ENCODE data around the gene EHD4.
A peak's percentile ranks its signal among the peaks of the same experiment; 100 is the strongest.

The EHD4 gene

GRCh38 chr15:41880156-41880877 lies 92.0 kb downstream of the EHD4 start:
- no peak for DNase-seq (ENCODE audit: low spot score)

DNA sequence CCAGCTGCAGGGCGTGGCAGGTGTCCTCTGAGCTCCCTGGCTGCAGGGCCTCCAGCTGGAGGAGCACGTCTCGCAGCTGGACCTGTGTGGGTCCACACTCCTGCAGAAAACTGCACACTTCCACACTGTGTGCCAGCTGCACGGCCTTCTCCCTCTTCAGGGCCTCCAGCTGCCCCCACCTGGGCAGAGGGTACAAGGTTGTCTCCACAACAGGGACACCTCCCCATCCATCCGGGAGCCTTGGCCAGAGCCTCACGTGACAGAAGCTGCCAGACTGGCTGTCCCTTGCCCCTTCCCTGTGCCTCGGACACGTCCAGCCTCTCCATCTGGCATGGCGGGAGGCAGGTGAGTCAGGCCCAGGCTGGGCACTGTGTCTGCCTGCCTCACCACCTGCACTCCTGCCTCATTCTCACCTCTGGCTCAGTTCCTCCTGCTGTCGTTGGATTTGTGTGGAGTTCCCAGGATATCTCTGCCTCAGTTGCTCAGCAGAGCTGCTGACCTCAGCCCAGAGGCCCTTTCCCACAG lies 93.0 kb downstream of the EHD4 start:
- no peak for DNase-seq (ENCODE audit: low spot score)

- no peak for DNase-seq (ENCODE audit: low spot score)
Observed at GRCh38 chr15:41878355-41878699, 94.0 kb downstream of the EHD4 start.

DNA sequence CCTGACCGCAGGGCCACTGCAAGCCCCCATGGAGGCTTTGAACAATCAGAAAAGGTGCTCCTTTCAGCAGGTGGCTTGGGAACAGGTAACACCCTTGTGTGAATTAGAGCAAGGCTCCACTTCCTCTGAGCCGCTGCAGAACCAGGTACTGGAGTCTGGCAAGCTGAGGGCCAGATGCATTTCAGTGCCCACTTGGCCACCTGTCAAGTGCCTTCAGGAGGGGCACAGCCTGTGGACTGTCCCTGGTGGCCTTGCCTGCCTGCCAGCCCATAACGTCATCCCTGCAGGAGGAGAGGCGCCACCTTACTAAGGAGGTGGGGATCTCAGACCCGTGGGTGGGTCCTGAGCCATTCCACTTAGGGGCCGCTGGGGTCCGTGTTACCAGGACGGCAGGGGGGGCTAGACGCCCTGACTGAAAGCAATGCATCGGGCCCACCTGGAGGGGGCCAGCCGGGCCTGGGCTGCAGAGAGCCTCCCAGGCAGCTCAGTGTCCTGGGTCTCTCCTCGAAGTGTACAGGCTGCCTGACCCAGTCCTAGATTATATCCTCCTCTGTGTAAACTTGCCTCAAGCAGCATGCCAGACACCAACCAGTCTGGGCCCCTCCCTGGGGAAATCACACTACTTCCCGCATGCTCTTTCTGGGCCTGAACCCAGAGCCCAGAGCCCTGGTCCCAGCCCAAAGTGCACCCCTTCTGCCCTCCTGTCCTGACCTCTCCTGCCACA lies 94.6 kb downstream of the EHD4 start:
- DNase-seq (ENCODE audit: low spot score), result no peak

- no peak for DNase-seq (ENCODE audit: low spot score)
Observed at GRCh38 chr15:41876689-41877088, 95.7 kb downstream of the EHD4 start.

DNA sequence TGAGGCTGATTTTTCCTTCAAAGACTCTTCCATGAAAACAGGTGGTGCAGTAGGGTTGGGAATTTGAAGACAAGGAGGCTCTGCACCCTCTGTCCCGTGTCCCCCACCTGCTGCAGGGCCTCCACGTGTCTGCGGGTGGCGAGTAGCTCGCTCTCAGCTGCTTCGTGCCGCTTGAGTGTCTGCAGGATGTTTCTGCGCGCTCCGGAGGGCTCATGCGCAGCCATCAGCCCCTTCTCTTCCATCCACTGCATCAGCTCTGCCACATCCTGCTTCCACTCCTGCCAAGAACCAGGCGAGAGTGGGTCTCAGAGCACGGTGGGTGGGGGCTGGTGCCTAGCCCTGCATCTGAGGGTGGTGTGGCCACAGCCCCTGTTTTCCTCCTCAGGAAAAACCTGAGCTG lies 96.3 kb downstream of the EHD4 start:
- DNase-seq (ENCODE audit: low spot score), result no peak

GRCh38 chr15:41874736-41875135 lies 97.6 kb downstream of the EHD4 start:
- no peak for DNase-seq (ENCODE audit: low spot score)

DNA sequence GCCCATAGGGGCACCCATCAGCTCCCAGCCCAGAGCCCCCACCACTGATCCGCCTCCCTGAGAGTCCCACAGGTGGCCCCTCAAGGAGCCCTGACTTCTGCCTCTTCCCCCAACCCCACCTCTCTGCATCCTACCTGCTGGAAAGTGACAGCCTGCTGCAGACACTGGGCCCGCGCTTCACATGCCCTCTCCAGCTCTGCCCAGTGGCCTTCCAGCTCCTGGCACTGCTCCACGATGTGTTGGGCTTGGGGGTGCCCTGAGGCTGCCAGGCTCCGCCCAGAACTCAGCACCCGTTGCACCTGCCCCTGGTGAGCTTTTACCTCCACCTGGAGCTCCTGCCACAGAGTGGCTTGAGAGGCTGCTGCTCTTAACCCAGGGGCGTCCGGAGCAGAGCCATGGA lies 98.6 kb downstream of the EHD4 start:
- no peak for DNase-seq (ENCODE audit: low spot score)

DNA sequence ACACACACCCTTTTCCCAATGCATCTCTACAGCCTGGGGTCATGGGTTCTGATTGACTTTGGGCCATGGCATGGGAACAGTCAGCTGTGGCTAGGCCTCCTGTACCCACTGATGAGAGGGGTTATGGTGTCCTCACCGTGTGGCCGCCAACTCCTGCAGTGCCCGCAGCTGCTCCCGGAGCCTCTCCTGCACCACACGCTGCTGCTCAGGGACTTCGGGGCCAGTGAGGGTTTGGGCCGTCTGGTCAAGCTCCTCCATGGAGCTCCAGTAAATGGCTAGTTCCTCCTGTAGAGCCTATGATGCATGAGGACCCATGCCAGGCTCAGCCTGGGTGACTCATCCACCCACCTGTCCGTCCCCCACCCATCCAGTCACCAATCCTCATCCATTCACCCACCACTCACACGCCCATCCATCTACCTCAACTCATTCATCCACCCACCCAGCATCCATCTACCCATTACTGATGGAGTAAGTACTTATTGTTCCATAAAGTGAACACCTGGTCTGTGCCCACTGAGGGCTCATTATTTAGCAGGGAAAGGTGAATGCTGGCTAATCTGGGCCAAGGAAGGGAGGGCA lies 100.1 kb downstream of the EHD4 start:
- no peak for DNase-seq (ENCODE audit: low spot score)

GRCh38 chr15:41871175-41871905 lies 101.0 kb downstream of the EHD4 start:
- no peak for DNase-seq (ENCODE audit: low spot score)

GRCh38 chr15:41870689-41871081 lies 101.7 kb downstream of the EHD4 start:
- no peak for DNase-seq (ENCODE audit: low spot score)

GRCh38 chr15:41869770-41870688 lies 102.3 kb downstream of the EHD4 start:
- DNase-seq (ENCODE audit: low spot score), result no peak

DNA sequence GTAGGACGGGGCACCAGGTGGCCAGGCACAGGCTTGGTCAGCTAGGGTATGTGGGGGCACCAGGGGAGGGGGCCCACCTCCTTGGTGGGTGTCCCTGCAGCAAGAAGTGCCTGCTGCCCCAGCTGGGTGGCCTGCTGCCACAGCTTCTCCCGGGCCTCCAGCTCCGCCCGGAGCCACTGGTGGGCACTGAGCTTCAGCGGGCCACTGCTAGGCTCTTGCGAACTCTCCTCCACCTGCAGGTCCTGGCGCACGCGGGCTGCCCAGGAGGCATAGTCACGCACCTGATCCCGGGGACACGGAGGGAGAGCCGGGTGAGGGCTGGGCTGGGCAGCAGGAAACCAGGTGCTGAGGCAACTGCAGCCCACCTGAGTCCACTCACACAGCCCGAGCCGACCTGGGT lies 104.0 kb downstream of the EHD4 start:
- DNase-seq (ENCODE audit: low spot score), result no peak

GRCh38 chr15:41866872-41867579 lies 105.3 kb downstream of the EHD4 start:
- no peak for DNase-seq (ENCODE audit: low spot score)

- DNase-seq (ENCODE audit: low spot score), result no peak
Observed at GRCh38 chr15:41866263-41866703, 106.1 kb downstream of the EHD4 start.

DNA sequence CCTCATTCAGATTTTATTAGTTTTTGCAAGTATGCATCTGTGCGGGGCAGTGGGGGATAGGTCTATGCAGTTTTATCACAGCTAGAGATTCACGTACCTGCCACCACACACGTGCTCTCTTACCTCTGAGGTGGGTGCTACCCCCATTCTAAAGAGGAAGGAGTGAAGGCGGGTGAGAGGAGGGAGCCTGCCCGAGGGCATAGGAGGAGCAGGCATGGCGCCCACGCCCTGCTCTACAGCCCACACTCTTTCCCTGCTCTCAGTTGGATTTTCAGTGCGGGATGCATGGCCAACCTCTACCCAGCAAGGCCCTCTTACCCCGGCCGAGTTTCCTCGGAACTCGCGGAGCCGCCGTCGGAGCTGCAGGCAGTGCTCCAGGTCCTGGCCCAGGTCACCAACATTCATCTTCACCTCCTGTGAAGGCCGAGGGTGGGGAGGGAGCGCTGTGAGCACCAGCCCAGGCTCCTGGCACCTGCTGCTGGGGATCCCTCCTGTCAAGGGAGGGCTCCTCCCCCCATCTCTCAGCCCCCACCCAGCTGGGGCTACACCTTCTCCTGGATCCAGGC lies 106.8 kb downstream of the EHD4 start:
- DNase-seq (ENCODE audit: low spot score), result no peak

- peak; percentile 14 for DNase-seq (ENCODE audit: low spot score)
Observed at GRCh38 chr15:41862515-41863116, 109.7 kb downstream of the EHD4 start.

DNA sequence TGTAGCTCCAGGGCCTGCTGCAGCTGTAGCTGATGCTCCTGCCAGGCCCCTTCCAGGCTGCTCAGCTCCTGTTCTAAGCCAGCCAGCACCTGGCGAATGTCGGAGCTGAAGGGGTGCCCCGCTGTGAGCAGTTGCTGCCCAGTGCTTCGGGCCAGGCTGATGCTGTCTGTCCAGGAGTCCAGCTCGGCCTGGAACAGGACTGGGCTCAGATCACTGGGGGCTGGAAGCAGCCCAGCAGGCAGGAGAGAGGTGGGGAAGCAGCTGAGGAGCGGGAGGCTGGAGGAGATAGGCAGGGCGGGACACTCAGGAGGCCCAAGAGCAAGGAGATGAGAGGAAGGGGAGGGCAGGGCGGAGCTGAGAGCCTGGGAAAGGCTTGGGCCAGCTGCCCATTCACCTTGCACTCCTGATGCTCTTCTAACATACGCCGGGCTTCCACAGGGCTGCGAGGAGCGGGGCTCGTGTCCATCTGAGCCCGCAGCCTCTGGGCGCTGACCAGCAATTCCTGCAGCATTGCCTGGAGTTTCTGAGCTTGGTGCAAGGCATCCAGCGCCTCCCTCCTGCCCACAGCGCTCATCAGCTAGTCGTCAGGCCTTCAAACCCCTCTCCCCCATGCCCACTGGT lies 110.5 kb downstream of the EHD4 start:
- no peak for DNase-seq (ENCODE audit: low spot score)

GRCh38 chr15:41860049-41860828 lies 112.1 kb downstream of the EHD4 start:
- no peak for DNase-seq (ENCODE audit: low spot score)
